ENCODE results near the gene HSD17B12.

- no peak for TF ChIP-seq CTCF (IDR thresholded peaks at IDR 0.05)
- TF ChIP-seq POLR2AphosphoS5 (IDR thresholded peaks at IDR 0.05), result no peak
- no peak for TF ChIP-seq POLR2A (IDR thresholded peaks at IDR 0.05)
Measured at GRCh38 chr11:43732225-43732624, 51.7 kb downstream of the HSD17B12 start.

Measured in prostate gland (tissue), 2 donors.